ENCODE results near the gene RNF145. TPM values are rescaled to one million over a fixed set of nuclear protein-coding genes. Genes with fewer than 3 reads are reported as not detected.
"Not testable (repeated sequence)": the region's sequence is repeated elsewhere in the genome, so short reads cannot be mapped to it uniquely, and the experiment has no call there.

Gene RNF145
- total RNA-seq, 2 experiments from 2014 or later = 133 to 145 TPM

GRCh38 chr5:159133041-159133741 lies 76.2 kb downstream of the RNF145 start:
- ChIA-PET CTCF (interaction anchor here (0.7 kb wide), 1 partner anchor 164 kb away, joined by 3 read pairs; no protein-coding TSS in a partner anchor), POLR2A (no interaction called here)
- Mint-ChIP-seq H3K4me1 (no peaks in the 10 kb centered on the region), H3K36me3 (ENCODE audit: low read depth) (no peaks in the 10 kb centered on the region), H3K27ac (no peak overlapping the region), H3K4me3 (no peak overlapping the region), H3K9me3 (no peaks in the 10 kb centered on the region), H3K27me3 (peaks cover 3% of the 10 kb centered on the region)
- DNase-seq = no peak

- Mint-ChIP-seq H3K4me1 (no peaks in the 10 kb centered on the region), H3K27me3 (peaks cover 3% of the 10 kb centered on the region), H3K36me3 (ENCODE audit: low read depth) (no peaks in the 10 kb centered on the region), H3K9me3 (no peaks in the 10 kb centered on the region), H3K27ac (no peak overlapping the region), H3K4me3 (no peak overlapping the region)
- DNase-seq = no peak
- ChIA-PET POLR2A (no interaction called here), CTCF (interaction anchor here (0.7 to 1.5 kb wide), 2 partner anchors 13 to 165 kb away, joined by 3 read pairs; no protein-coding TSS in a partner anchor)
Measured at GRCh38 chr5:159132429-159133040, 76.8 kb downstream of the RNF145 start.

- ChIA-PET CTCF (interaction anchor here (1.5 kb wide), 1 partner anchor 12 kb away, joined by 3 read pairs; no protein-coding TSS in a partner anchor), POLR2A (no interaction called here)
- Mint-ChIP-seq H3K27ac (no peak overlapping the region), H3K4me3 (no peak overlapping the region), H3K27me3 (peaks cover 3% of the 10 kb centered on the region), H3K9me3 (no peaks in the 10 kb centered on the region), H3K36me3 (ENCODE audit: low read depth) (no peaks in the 10 kb centered on the region), H3K4me1 (no peaks in the 10 kb centered on the region)
- DNase-seq = no peak
Measured at GRCh38 chr5:159131951-159132350, 77.4 kb downstream of the RNF145 start.

- Mint-ChIP-seq H3K4me3 (no peak overlapping the region), H3K36me3 (ENCODE audit: low read depth) (no peaks in the 10 kb centered on the region), H3K9me3 (peaks cover under 1% of the 10 kb centered on the region), H3K27ac (no peak overlapping the region), H3K4me1 (no peaks in the 10 kb centered on the region), H3K27me3 (peaks cover 7% of the 10 kb centered on the region)
- ChIA-PET CTCF (no interaction called here), POLR2A (no interaction called here)
- no peak for DNase-seq
Measured at GRCh38 chr5:159130871-159131270, 78.5 kb downstream of the RNF145 start.

- no peaks in the 10 kb centered on the region for H3K36me3 Mint-ChIP-seq (ENCODE audit: low read depth)
- peaks cover 12% of the 10 kb centered on the region for H3K9me3 Mint-ChIP-seq
- ChIA-PET CTCF (interaction anchor here (1.8 kb wide), 1 partner anchor 433 kb away, joined by 4 read pairs; no protein-coding TSS in a partner anchor), POLR2A (no interaction called here)
- H3K4me1 Mint-ChIP-seq = peaks cover 3% of the 10 kb centered on the region
- DNase-seq = no peak
- H3K27me3 Mint-ChIP-seq = peaks cover 14% of the 10 kb centered on the region
- H3K27ac Mint-ChIP-seq = no peak overlapping the region
- H3K4me3 Mint-ChIP-seq = no peak overlapping the region
Measured at GRCh38 chr5:159128070-159128541, 81.2 kb downstream of the RNF145 start.

- POLR2A ChIA-PET = no interaction called here
Measured at GRCh38 chr5:159123700-159124099, 85.7 kb downstream of the RNF145 start.

GRCh38 chr5:159123189-159123588 lies 86.2 kb downstream of the RNF145 start:
- Mint-ChIP-seq H3K4me1 (peaks cover 24% of the 10 kb centered on the region), H3K9me3 (peaks cover 29% of the 10 kb centered on the region), H3K27me3 (peaks cover 10% of the 10 kb centered on the region), H3K4me3 (no peak overlapping the region), H3K36me3 (ENCODE audit: low read depth) (peaks cover 17% of the 10 kb centered on the region), H3K27ac (no peak overlapping the region)
- ChIA-PET CTCF (no interaction called here), POLR2A (no interaction called here)
- DNase-seq = no peak

More at GRCh38 chr5:159123700-159124099, 85.7 kb downstream of the RNF145 start:
- Mint-ChIP-seq H3K27ac (no peak overlapping the region), H3K9me3 (peaks cover 27% of the 10 kb centered on the region), H3K4me1 (peaks cover 21% of the 10 kb centered on the region), H3K4me3 (no peak overlapping the region), H3K36me3 (ENCODE audit: low read depth) (peaks cover 15% of the 10 kb centered on the region), H3K27me3 (peaks cover 10% of the 10 kb centered on the region)
- CTCF ChIA-PET = no interaction called here
- DNase-seq = no peak

GRCh38 chr5:159121061-159121460 lies 88.3 kb downstream of the RNF145 start:
- Mint-ChIP-seq H3K36me3 (ENCODE audit: low read depth) (peaks cover 18% of the 10 kb centered on the region), H3K27ac (peak overlapping the region; percentile 96), H3K4me3 (no peak overlapping the region), H3K9me3 (peaks cover 30% of the 10 kb centered on the region), H3K27me3 (peaks cover 7% of the 10 kb centered on the region), H3K4me1 (peaks cover 25% of the 10 kb centered on the region)
- ChIA-PET POLR2A (no interaction called here), CTCF (interaction anchor here (1.0 kb wide), 1 partner anchor 14 kb away, joined by 3 read pairs; no protein-coding TSS in a partner anchor)
- no peak for DNase-seq

- peaks cover 3% of the 10 kb centered on the region for H3K27me3 Mint-ChIP-seq
- POLR2A ChIA-PET = no interaction called here
Measured at GRCh38 chr5:159120446-159120845, 88.9 kb downstream of the RNF145 start.

GRCh38 chr5:159119842-159120241 lies 89.5 kb downstream of the RNF145 start:
- ChIA-PET CTCF (interaction anchor here (0.8 to 1.4 kb wide), 3 partner anchors 9 to 37 kb away, joined by 3 read pairs; no protein-coding TSS in a partner anchor), POLR2A (interaction anchor here (0.6 to 0.7 kb wide), 2 partner anchors 283 to 351 kb away, joined by 3 read pairs; no protein-coding TSS in a partner anchor)
- Mint-ChIP-seq H3K9me3 (peaks cover 21% of the 10 kb centered on the region), H3K4me1 (peaks cover 25% of the 10 kb centered on the region), H3K27ac (peak overlapping the region; percentile 96), H3K36me3 (ENCODE audit: low read depth) (peaks cover 18% of the 10 kb centered on the region), H3K4me3 (peak overlapping the region; percentile 52)
- not testable (repeated sequence) for H3K27me3 Mint-ChIP-seq, DNase-seq

More at GRCh38 chr5:159120446-159120845, 88.9 kb downstream of the RNF145 start:
- H3K27ac Mint-ChIP-seq = peak overlapping the region; percentile 96
- peaks cover 25% of the 10 kb centered on the region for H3K4me1 Mint-ChIP-seq
- DNase-seq = peak; percentile 38
- H3K4me3 Mint-ChIP-seq = peak overlapping the region; percentile 52
- H3K9me3 Mint-ChIP-seq = peaks cover 25% of the 10 kb centered on the region
- CTCF ChIA-PET = interaction anchor here (1.3 to 1.4 kb wide), 2 partner anchors 10 to 12 kb away, joined by 3 read pairs; no protein-coding TSS in a partner anchor
- peaks cover 18% of the 10 kb centered on the region for H3K36me3 Mint-ChIP-seq (ENCODE audit: low read depth)

- not testable (repeated sequence) for DNase-seq, H3K27me3 Mint-ChIP-seq, H3K27ac Mint-ChIP-seq, H3K4me3 Mint-ChIP-seq
- CTCF ChIA-PET = interaction anchor here (0.8 to 1.4 kb wide), 3 partner anchors 8 to 37 kb away, joined by 3 read pairs; no protein-coding TSS in a partner anchor
- Mint-ChIP-seq H3K4me1 (peaks cover 25% of the 10 kb centered on the region), H3K9me3 (peaks cover 18% of the 10 kb centered on the region), H3K36me3 (ENCODE audit: low read depth) (peaks cover 18% of the 10 kb centered on the region)
- POLR2A ChIA-PET = interaction anchor here (0.6 to 0.7 kb wide), 2 partner anchors 284 to 350 kb away, joined by 3 read pairs; no protein-coding TSS in a partner anchor
Measured at GRCh38 chr5:159118958-159119659, 90.2 kb downstream of the RNF145 start.

- no peak overlapping the region for H3K27ac Mint-ChIP-seq
- H3K36me3 Mint-ChIP-seq (ENCODE audit: low read depth) = peaks cover 3% of the 10 kb centered on the region
- DNase-seq = no peak
- H3K27me3 Mint-ChIP-seq = peaks cover 33% of the 10 kb centered on the region
- peaks cover 3% of the 10 kb centered on the region for H3K9me3 Mint-ChIP-seq
- H3K4me1 Mint-ChIP-seq = peaks cover 3% of the 10 kb centered on the region
- ChIA-PET CTCF (no interaction called here), POLR2A (interaction anchor here (0.5 kb wide), 1 partner anchor 73 kb away, joined by 3 read pairs; no protein-coding TSS in a partner anchor)
- H3K4me3 Mint-ChIP-seq = no peak overlapping the region
Measured at GRCh38 chr5:159113405-159113804, 95.9 kb downstream of the RNF145 start.

Data from activated CD4-positive, alpha-beta T cell treated with anti-CD3 and anti-CD28 coated beads, Interleukin-2, amount 10 ng/mL, durations not matched to agents 7 days and 5 days (primary cell).